IPS DF 6.9 (cell line): ENCODE results near the gene FHIT.
A peak's percentile ranks its signal among the peaks of the same experiment; 100 is the strongest.

Experiments
- DNase-seq: peaks from one replicate; pipeline ENCODE4 v3.0.0-alpha.2; 2013; ENCODE audit warnings: low read depth, low spot score
- H3K27ac ChIP-seq: one replicate; pipeline ENCODE4 v1.5.1; 2013; ENCODE audit warnings: low read length, control low read depth
- H3K27me3 ChIP-seq: 2 replicates; pipeline ENCODE4 v1.6.1; 2013; ENCODE audit warnings: mild to moderate bottlenecking, low read length; ENCODE audit not compliant: control insufficient read depth, insufficient read depth
- H3K36me3 ChIP-seq: 2 replicates; pipeline ENCODE4 v1.6.1; 2013; ENCODE audit warnings: low read length; ENCODE audit not compliant: control insufficient read depth, insufficient read depth
- H3K4me1 ChIP-seq: 2 replicates; pipeline ENCODE4 v1.6.1; 2013; ENCODE audit warnings: low read length; ENCODE audit not compliant: control insufficient read depth, insufficient read depth
- H3K4me3 ChIP-seq: 2 replicates; pipeline ENCODE4 v1.5.1; 2013; ENCODE audit warnings: mild to moderate bottlenecking, low read length
- H3K9me3 ChIP-seq: 2 replicates; pipeline ENCODE4 v1.6.1; 2013; ENCODE audit warnings: low read length, inconsistent platforms; ENCODE audit not compliant: control insufficient read depth, insufficient read depth
- WGBS: extraction: QIAGEN DNeasy Blood & Tissue Kit; methylation state at CpG from one replicate; pipeline ENCODE4 v1.1.7; 2013; ENCODE audit warnings: mixed read lengths, missing lambda C conversion rate; ENCODE audit not compliant: insufficient read length, insufficient coverage; 5-methylcytosine and 5-hydroxymethylcytosine counted together

Gene FHIT

DNA sequence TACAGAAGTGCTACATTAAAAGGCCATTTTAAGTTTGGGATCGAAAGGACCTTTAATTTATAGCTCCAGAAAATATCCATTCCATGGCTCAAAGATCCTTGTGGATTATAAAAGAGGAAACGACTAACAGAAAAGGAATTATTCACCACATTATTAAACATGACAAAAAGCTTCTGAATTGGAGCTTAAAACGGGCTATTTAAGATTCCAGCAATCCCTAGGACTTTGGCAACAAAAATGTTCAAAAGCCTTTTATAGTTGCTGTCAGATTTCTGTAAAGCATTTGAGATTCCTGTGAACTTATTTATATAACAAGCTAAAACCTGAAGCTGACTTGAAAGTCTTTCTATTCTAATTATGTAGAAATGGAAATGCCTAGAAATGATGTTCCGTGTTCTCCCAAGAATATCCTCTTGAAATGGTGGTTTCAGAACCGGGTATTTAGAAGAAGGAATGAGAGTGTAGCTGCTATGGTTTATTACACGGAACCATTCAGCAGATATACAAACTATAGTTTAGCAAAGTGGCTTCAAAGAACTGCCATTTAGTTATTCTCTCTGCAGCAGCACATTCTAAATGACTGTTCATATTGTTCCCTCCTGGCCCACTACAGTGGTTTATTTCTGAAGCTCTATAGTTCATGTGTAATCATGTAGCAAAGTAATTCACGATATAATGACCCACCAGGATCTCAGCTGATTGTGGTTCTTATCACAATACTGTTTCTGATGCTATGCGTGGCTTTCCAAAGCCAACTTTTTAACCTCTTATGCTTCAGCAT is 961.7 kb downstream of the FHIT start:
- H3K27ac ChIP-seq: no peak overlapping the region

DNA sequence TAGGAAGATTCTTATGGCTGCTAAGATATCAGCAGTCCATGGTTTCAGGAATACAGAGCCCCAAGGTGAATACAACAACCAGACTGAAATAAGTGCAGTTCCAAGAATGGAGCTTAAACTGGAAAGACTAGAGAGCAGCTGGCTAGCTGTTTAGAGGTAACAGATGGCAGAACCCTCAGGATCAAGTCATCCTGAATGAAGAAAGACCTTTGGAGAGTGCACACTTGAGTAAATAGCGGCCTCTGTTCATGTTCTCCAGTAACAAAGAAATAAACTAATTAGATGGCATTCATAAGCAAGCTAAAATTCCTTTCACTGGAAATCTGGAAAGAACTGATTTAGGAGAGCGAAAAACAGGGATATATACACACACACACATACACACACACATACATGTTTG is 968.4 kb downstream of the FHIT start:
- no CpG with 5 or more reads among the region's 2 CpGs for whole genome bisulfite sequencing
- Histone ChIP-seq H3K27me3 (no peaks in the 10 kb centered on the region), H3K36me3 (no peaks in the 10 kb centered on the region), H3K4me1 (no peaks in the 10 kb centered on the region), H3K9me3 (no peaks in the 10 kb centered on the region), H3K27ac (no peak overlapping the region), H3K4me3 (no peak overlapping the region)
- DNase-seq: no peak

More for the DNA sequence above, 961.7 kb downstream of the FHIT start:
- Histone ChIP-seq H3K4me1 (no peaks in the 10 kb centered on the region), H3K4me3 (no peak overlapping the region), H3K36me3 (no peaks in the 10 kb centered on the region), H3K27me3 (no peaks in the 10 kb centered on the region), H3K9me3 (no peaks in the 10 kb centered on the region)
- DNase-seq: no peak
- WGBS: no CpG with 5 or more reads among the region's 8 CpGs

DNA sequence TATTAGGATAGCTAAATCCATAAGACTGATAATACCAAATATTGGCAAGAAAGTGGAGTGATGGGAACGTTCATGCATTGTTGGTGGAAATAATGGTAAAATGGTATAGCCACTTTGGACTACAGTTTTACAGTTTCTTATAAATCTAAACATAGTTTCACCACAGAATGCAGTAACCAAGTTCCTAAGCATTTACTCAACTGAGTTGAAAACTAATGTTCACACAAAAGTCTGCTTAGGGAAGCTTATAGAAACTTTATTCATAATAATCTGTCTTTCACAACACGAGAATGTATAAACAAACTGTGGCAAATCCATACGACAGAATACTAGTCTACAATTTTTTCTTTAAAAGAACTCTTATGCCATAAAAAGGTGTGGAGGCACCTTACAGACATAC is 969.3 kb downstream of the FHIT start:
- Histone ChIP-seq H3K36me3 (no peaks in the 10 kb centered on the region), H3K27ac (no peak overlapping the region), H3K4me1 (no peaks in the 10 kb centered on the region), H3K9me3 (no peaks in the 10 kb centered on the region), H3K27me3 (no peaks in the 10 kb centered on the region), H3K4me3 (no peak overlapping the region)
- DNase-seq: no peak
- no CpG with 5 or more reads among the region's 3 CpGs for WGBS

DNA sequence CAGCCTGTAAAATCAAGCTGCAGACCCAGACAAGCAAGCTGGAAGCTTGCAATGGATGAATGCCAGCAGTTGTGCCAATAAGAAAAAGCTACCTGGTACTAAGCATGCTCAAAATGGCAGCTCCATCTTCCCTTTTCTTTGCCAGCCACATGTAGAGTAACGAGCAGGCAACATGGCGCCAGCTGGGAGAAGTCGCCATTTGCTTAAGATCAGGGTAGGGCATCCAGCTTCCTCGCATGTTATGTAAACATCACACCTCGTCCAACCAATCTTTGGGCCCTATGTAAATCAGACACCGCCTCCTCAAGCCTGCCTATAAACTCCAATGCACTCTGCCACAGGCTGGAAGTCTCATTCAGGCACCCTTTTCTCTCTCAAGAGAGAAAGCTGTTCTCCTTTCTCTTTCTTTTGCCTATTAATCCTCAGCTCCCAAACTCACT is 973.9 kb downstream of the FHIT start:
- no peaks in the 10 kb centered on the region for H3K9me3 ChIP-seq
- H3K27me3 ChIP-seq: no peaks in the 10 kb centered on the region
- H3K4me1 ChIP-seq: no peaks in the 10 kb centered on the region
- no peak overlapping the region for H3K27ac ChIP-seq
- no peak overlapping the region for H3K4me3 ChIP-seq
- no CpG with 5 or more reads among the region's 6 CpGs for WGBS
- H3K36me3 ChIP-seq: no peaks in the 10 kb centered on the region
- DNase-seq: peak; percentile 2

DNA sequence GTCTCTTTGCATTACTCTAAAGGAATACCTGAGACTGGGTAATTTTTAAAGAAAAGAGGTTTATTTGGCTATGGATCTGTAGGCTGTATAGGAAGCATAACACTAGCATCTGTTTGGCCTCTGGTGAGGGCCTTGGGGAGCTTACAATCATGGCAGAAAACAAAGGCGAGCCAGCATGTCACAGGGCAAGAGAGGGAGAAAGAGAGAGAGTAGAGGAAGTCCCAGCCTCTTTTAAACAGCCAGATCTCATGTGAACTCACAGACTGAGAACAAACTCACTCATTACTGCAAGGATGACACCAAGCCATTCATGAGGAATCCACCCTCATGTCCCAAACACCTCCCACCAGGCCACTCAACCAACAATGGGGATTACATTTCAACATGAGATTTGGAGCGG is 974.6 kb downstream of the FHIT start:
- no peaks in the 10 kb centered on the region for H3K27me3 ChIP-seq
- no CpG with 5 or more reads among the region's 2 CpGs for WGBS
- no peaks in the 10 kb centered on the region for H3K9me3 ChIP-seq
- H3K4me1 ChIP-seq: no peaks in the 10 kb centered on the region
- no peaks in the 10 kb centered on the region for H3K36me3 ChIP-seq
- no peak for DNase-seq
- H3K4me3 ChIP-seq: no peak overlapping the region
- no peak overlapping the region for H3K27ac ChIP-seq

DNA sequence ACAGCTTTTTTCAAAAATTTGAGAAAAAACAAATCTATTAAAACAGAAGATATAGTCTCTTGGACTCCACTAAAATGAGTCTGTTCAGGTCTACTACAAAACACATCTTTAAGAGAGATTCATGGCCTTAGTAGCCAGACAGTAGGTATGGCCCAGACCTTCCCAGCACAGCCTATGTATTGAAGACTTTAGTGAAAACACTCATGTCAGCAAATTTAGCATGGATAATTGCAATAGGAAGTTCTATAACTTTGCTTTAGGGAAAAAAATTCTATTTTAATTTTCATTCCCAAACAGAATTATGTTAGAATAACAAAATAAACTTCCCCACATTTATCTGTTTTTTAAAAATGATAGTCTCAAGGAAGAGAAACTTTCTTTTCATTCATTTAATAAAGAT is 976.6 kb downstream of the FHIT start:
- Histone ChIP-seq H3K27me3 (no peaks in the 10 kb centered on the region), H3K27ac (no peak overlapping the region), H3K36me3 (no peaks in the 10 kb centered on the region), H3K4me3 (no peak overlapping the region), H3K4me1 (no peaks in the 10 kb centered on the region), H3K9me3 (no peaks in the 10 kb centered on the region)
- no peak for DNase-seq

DNA sequence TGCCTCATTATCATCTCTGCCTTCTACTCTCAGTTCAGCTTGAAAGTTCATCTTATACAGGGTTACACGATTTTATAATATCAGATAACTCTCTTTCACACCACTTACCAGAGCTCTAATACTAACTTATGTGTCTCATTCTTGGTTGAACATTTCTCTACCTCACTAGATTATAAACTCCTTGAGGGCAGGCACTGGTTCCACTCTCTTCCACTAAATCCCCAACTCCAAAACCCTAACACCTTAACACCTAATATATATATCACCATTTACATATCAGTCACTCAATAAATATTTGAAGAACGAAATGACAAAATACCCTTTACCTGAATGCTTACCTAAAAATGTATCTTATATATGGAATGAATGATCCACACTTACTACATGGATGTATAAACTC is 977.2 kb downstream of the FHIT start:
- no peaks in the 10 kb centered on the region for H3K4me1 ChIP-seq
- no peaks in the 10 kb centered on the region for H3K36me3 ChIP-seq
- WGBS: 100% methylated on average over 1 of the region's 2 CpGs

DNA sequence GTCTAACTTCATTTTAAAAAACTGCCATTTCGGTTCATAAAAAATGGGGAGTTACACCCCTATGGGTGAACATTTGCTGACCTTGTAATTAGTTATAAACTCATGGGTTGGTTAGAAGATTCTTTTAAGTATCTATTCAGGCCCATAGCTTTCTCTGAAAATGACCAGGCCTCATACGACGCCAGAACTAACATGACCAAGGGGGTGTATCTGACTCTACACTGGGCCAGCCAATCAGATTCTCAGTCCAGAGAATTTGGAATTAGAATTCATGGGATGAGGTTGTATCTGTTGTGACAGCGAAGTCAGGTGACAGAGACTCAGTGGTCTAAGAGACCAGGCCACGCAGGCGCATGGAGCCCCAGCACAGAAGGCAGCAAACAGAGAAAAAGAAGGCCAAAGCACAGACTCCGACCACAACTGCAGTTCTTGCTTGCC is 981.4 kb downstream of the FHIT start:
- Histone ChIP-seq H3K4me1 (no peaks in the 10 kb centered on the region), H3K36me3 (no peaks in the 10 kb centered on the region), H3K27me3 (no peaks in the 10 kb centered on the region), H3K4me3 (no peak overlapping the region), H3K9me3 (no peaks in the 10 kb centered on the region), H3K27ac (no peak overlapping the region)
- WGBS: no CpG with 5 or more reads among the region's 7 CpGs
- DNase-seq: no peak

More for the DNA sequence above, 977.2 kb downstream of the FHIT start:
- DNase-seq: no peak
- no peak overlapping the region for H3K27ac ChIP-seq
- H3K4me3 ChIP-seq: no peak overlapping the region
- H3K9me3 ChIP-seq: no peaks in the 10 kb centered on the region
- H3K27me3 ChIP-seq: no peaks in the 10 kb centered on the region

DNA sequence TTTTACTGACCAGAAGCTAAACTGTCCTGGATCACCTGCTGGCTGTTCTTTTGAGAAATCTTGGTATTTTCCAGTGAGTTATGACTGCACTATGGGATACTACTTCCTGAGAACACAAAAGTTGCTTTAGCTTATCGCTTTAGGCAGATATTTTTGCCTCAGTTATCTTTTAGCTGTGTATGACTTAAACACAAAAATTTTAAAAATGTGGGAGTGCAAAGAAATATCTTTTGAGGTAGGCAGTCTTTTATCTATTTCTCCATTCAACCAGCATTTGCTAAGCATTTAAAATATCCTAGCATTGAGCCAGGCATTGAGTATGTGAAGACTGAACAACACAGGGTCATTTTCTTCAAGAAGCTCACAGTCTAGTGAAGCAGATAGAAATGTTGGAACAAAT is 981.9 kb downstream of the FHIT start:
- DNase-seq: no peak
- Histone ChIP-seq H3K27ac (no peak overlapping the region), H3K4me3 (no peak overlapping the region), H3K4me1 (no peaks in the 10 kb centered on the region), H3K27me3 (no peaks in the 10 kb centered on the region), H3K9me3 (no peaks in the 10 kb centered on the region), H3K36me3 (no peaks in the 10 kb centered on the region)
- no CpG with 5 or more reads among the region's 1 CpG for WGBS

DNA sequence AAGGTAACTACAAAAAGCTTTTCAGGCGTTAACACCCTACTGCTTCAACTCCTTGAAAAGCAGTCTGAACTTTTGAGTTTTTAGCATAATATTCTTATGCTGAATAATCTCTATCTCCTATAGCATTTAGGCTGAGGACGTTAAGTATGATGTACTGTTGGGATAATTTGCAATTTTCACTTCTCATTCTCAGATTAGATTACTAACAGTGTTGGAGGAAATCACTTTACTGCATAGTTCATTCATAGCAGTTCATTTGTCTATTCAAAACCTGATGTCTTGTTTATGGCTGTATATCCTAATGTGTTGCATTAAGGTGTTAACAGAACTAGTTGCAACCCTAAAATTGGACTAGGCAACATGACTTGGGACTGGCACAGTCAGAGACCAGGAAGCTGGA is 983.1 kb downstream of the FHIT start:
- no peak for DNase-seq
- Histone ChIP-seq H3K27me3 (no peaks in the 10 kb centered on the region), H3K4me3 (no peak overlapping the region), H3K4me1 (no peaks in the 10 kb centered on the region), H3K36me3 (no peaks in the 10 kb centered on the region), H3K9me3 (no peaks in the 10 kb centered on the region), H3K27ac (no peak overlapping the region)
- WGBS: no CpG with 5 or more reads among the region's 2 CpGs

DNA sequence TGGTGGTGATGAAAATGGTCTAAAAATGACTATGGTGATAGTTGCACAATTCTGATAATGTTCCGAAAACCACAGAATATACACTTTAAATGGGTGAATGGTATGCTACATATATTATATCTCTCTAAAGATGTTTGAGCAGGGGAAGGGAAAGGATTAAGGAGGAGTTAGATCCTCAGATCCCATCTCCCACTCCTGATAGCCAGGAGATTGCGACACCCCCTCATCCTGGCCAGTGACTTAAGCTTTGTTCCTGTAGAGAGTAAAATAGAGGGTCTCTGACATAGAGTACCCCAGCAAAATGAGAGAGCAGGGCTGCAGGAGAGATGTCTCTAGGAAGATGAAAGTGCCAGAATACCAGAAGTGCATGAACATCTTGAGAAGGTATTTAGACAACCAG is 984.8 kb downstream of the FHIT start:
- H3K36me3 ChIP-seq: no peaks in the 10 kb centered on the region
- no peak overlapping the region for H3K4me3 ChIP-seq
- H3K4me1 ChIP-seq: no peaks in the 10 kb centered on the region
- H3K27ac ChIP-seq: no peak overlapping the region
- no peaks in the 10 kb centered on the region for H3K27me3 ChIP-seq
- no CpG with 5 or more reads among the region's 2 CpGs for WGBS
- no peak for DNase-seq
- no peaks in the 10 kb centered on the region for H3K9me3 ChIP-seq
